SK-N-SH (cell line): ENCODE data around the gene RPL18.

Experiments
- CTCF ChIP-seq: fragments of 200-600 bp; sonication (generic); IDR thresholded peaks from 2 replicates; pipeline ENCODE4 v1.6.1; 2017; ENCODE audit warnings: antibody characterized with exemption, mild to moderate bottlenecking, moderate library complexity
- EP300 ChIP-seq, 2 experiments: IDR thresholded peaks; 2 replicates each; pipeline versions ENCODE4 v1.4.0 to v1.6.1; 2012; ENCODE audit warnings: borderline replicate concordance in 1 of 2, low read depth in 1 of 2, low read length in 1 of 2
- GATA2 ChIP-seq: sonication (generic); formaldehyde crosslinking; IDR thresholded peaks from 2 replicates; pipeline ENCODE4 v1.5.0; 2020; ENCODE audit warnings: mild to moderate bottlenecking, missing genetic modification reagents
- IRF3 ChIP-seq: fragments of 150-350 bp; IDR thresholded peaks from 2 replicates; pipeline ENCODE4 v1.6.1; 2016; ENCODE audit warnings: mild to moderate bottlenecking, low read depth, low read length
- MAX ChIP-seq: IDR thresholded peaks from 2 replicates; pipeline ENCODE4 v1.4.0; 2012; ENCODE audit warnings: low read depth
- NRF1 ChIP-seq: IDR thresholded peaks from 2 replicates; pipeline ENCODE4 v1.6.1; 2012; ENCODE audit warnings: low read depth, mild to moderate bottlenecking, low read length
- PBX3 ChIP-seq: IDR thresholded peaks from 2 replicates; pipeline ENCODE4; 2012
- POLR2AphosphoS5 ChIP-seq: IDR thresholded peaks from 2 replicates; pipeline ENCODE4 v1.6.1; 2012; ENCODE audit warnings: low read depth, low read length
- RAD21 ChIP-seq: IDR thresholded peaks from 2 replicates; pipeline ENCODE4 v1.6.1; 2012; ENCODE audit warnings: mild to moderate bottlenecking, low read length
- RFX5 ChIP-seq: IDR thresholded peaks from 2 replicates; pipeline ENCODE4 v1.6.1; 2012; ENCODE audit warnings: mild to moderate bottlenecking, improper control_type of control experiment, low read length
- SMC3 ChIP-seq: IDR thresholded peaks from 2 replicates; pipeline ENCODE4 v1.6.1; 2012; ENCODE audit warnings: low read depth, low read length, improper control_type of control experiment

GRCh38 chr19:48617146-48617937 lies 1.6 kb downstream of the RPL18 start:
- TF ChIP-seq RAD21: no peak
- TF ChIP-seq GATA2 (CRISPR knock-in tag): no peak
- no peak for TF ChIP-seq CTCF
- TF ChIP-seq IRF3: no peak
- no peak; the same call in 1 of the 2 replicates for TF ChIP-seq POLR2AphosphoS5
- TF ChIP-seq NRF1: no peak
- TF ChIP-seq SMC3: no peak
- TF ChIP-seq MAX: no peak
- no peak for TF ChIP-seq EP300 (IDR thresholded peaks at IDR 0.05; ENCODE audit: borderline replicate concordance in 1 of 2, low read depth in 1 of 2, low read length in 1 of 2)
- TF ChIP-seq RFX5: no peak
- no peak for TF ChIP-seq PBX3
